D341Med (cell line): ENCODE results near the gene MROH2B.

Experiments
- DNase-seq: peaks from one replicate; pipeline ENCODE4 v3.0.0; 2012; ENCODE audit warnings: low spot score

The MROH2B gene

DNA sequence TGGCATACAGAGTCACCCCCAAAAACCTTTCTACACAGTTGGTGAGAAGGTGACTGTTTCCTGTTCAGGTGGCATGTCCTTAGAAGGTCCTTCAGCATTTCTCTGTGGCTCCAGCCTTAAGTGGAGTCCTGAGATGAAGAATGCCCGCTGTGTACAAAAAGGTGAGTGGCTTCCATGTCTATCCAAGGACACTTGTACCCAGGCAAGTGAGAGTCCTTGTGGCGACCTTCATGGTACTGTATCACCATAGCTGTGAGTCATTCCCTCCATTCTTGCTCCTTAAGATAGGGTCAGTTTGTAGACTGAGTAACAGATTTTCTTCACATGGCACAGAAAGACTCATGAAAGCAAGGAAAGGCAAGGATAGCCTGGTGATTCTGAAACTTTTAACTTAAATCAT lies 98.7 kb downstream of the MROH2B start:
- DNase-seq: no peak

DNA sequence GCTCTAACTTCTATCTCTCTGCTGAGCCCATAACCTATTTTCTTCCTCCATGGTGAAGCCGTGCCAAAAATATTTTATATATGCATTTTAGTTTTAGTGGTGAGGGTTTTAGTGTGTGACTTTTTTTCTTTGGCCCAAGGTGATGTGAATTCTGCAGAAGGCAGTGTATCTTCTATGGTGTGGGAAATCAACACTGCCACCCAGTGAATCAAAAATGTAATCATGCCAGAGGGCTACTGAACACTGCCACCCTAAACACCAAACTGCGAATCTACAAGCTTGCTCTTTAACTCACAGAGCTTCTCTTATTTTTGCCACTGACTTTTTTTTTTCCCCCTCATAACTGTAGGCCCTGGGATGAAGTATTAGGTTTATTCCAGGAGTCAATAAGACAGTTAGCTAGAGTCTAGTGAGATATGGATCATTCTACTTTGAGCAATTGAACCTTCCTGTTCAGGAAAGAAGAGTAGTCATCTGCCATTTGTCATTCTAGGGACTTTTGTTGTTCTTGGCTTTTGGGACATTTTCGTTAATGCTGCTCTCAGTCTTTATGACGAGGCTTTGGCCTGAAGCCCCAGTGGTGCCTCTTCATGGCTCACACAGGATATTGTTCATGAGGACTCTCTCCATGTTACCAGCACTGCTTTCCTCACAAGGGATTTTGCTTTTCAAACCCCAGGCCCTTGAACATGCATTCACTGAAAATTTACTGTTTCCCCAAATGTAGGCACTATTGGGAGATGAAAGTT lies 108.8 kb downstream of the MROH2B start:
- DNase-seq: no peak

DNA sequence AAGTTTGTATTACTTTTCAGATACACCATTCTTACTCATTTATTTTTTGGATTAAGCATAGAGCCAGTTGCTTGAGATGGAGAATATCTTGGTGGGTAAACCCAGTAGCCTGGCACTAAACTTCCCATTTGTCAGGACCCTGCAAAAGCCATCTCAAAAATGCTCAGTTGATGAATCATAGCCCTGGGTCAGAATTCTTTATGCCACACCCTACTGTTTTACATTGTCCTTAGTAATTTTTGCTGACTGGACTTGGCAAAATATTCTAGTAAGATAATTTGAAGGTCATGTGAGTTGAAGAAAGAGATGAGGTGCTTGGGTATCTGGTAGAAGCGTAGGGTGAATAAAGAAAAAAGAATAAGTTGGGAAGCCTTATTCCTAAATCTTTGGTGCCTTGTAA lies 111.1 kb downstream of the MROH2B start:
- no peak for DNase-seq

DNA sequence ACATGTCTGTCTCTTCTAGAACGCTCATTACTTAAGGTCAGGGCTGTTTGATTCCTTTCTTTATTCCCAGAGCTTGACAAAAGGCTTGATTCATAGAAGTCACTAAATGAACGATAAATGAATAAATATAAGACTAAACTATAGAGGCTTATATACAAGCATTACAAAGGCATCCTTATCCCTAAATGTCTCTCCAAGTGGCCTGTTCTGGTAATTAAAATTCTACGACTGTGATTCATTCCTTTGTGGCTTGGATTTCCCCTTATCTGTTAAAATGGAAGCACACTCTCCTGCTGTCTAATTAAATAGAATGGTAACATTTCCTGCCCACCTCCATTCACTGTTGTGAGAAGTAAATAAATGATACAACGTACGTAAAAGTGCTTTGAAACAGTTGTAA lies 112.3 kb downstream of the MROH2B start:
- DNase-seq: no peak

DNA sequence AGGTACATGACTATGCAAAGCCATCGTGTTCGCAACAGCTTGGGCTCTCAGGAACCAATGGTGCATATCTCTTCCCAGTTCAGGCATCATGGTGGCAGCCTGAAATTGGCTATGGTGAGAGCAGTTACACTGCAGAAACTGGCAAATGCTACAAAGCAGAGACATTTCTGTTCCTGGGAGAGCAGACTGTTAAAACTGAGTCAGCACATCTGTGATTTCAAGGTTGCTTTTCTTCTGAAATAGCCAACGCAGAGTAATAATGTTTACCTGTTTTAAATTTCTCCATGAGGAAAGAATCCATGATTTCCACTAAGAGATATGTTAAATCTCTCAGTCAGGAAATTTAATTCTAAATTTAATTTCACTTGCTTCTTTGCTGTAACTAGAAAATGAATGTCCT lies 114.1 kb downstream of the MROH2B start:
- no peak for DNase-seq

DNA sequence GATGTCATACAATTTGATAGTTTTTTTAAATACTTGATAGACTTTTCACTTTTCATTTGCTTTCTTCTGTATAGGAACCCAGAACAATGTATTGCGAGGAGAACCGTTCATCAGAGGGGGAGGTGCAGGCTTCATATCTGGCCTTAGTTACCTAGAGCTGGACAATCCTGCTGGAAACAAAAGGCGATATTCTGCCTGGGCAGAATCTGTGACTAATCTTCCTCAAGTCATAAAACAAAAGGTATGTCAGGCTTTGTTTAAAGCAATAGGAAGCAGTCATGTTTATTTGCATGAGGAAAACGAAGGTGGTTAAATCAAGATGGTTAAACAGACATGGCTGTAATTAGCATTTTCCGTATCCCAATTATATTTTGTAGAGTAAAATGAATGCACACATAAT lies 115.8 kb downstream of the MROH2B start:
- DNase-seq: no peak
